GM10266 (cell line): ENCODE data around the gene GSTO2.

Source experiments
- DNase-seq: peaks from one replicate; pipeline ENCODE4 v3.0.0; 2012; ENCODE audit errors: extremely low spot score
- CTCF ChIP-seq: IDR thresholded peaks from 2 replicates; pipeline ENCODE4 v1.5.1; 2012; ENCODE audit warnings: mild to moderate bottlenecking, low read depth; ENCODE audit not compliant: control insufficient read depth, insufficient read depth; ENCODE audit errors: missing control alignments

Gene GSTO2

GRCh38 chr10:104253606-104254410 lies 15.2 kb upstream of the GSTO2 start:
- no peak for DNase-seq
- no peak for TF ChIP-seq CTCF

GRCh38 chr10:104254493-104255310 lies 14.3 kb upstream of the GSTO2 start, which contains the start of gene GSTO1:
Gene GSTO1 (plus strand): TSS chr10:104254892. CDS start chr10:104254929, 37 bp downstream.
- TF ChIP-seq CTCF: no peak
- peak; percentile 78 for DNase-seq

- no peak for TF ChIP-seq CTCF
- peak; percentile 44 for DNase-seq
These were observed 13.5 kb upstream of the GSTO2 start for GRCh38 chr10:104255311-104255981.

- DNase-seq: no peak
- TF ChIP-seq CTCF: no peak
These were observed 12.5 kb upstream of the GSTO2 start for GRCh38 chr10:104256335-104256961.

GRCh38 chr10:104257235-104257634 lies 11.7 kb upstream of the GSTO2 start:
- no peak for DNase-seq
- TF ChIP-seq CTCF: no peak

GRCh38 chr10:104258209-104258608 lies 10.8 kb upstream of the GSTO2 start:
- no peak for TF ChIP-seq CTCF
- DNase-seq: no peak
